DND-41 (cell line): ENCODE results near the gene SLC10A3.

Experiments
- ATAC-seq: fragments of 200-7000 bp; cut with Tn5 transposase; 3 replicates; pipeline ENCODE4 v1.9.1; 2021; ENCODE audit warnings: low read depth; ENCODE audit not compliant: insufficient read depth
- DNase-seq: peaks from one replicate; pipeline ENCODE4 v3.0.0-alpha.2; 2020
- H2AFZ ChIP-seq: 2 replicates; pipeline ENCODE4 v1.6.0; 2012; ENCODE audit warnings: low read depth, low read length
- H3K27ac ChIP-seq: 2 replicates; pipeline ENCODE4 v1.5.1; 2012; ENCODE audit warnings: low read length, inconsistent platforms
- H3K27me3 ChIP-seq: fragments of 200-600 bp; sonication (generic); 2 replicates; pipeline ENCODE4 v1.6.0; 2012; ENCODE audit warnings: low read length, mild to moderate bottlenecking, inconsistent platforms; ENCODE audit not compliant: insufficient read depth, poor library complexity
- H3K36me3 ChIP-seq: 2 replicates; pipeline ENCODE4 v1.5.1; 2012; ENCODE audit warnings: low read length, inconsistent platforms; ENCODE audit not compliant: insufficient read depth
- H3K4me1 ChIP-seq: 2 replicates; pipeline ENCODE4 v1.5.1; 2012; ENCODE audit warnings: mild to moderate bottlenecking, low read length; ENCODE audit not compliant: insufficient read depth
- H3K4me2 ChIP-seq: 2 replicates; pipeline ENCODE4 v1.6.0; 2012; ENCODE audit warnings: mild to moderate bottlenecking, moderate library complexity, low read length, inconsistent platforms; ENCODE audit not compliant: insufficient read depth
- H3K4me3 ChIP-seq, 2 experiments: fragments of 200-600 bp in 1 of 2; shearing (Covaris generic) in 1 of 2; 2 replicates each; pipeline ENCODE4 v1.5.1; 2012 to 2016; ENCODE audit warnings: inconsistent platforms in 2 of 2, low read length in 2 of 2, mild to moderate bottlenecking in 2 of 2, low read depth in 1 of 2, moderate library complexity in 1 of 2
- H3K79me2 ChIP-seq: 2 replicates; pipeline ENCODE4 v1.6.0; 2012; ENCODE audit warnings: low read length, inconsistent platforms; ENCODE audit not compliant: insufficient read depth
- H3K9ac ChIP-seq: 2 replicates; pipeline ENCODE4 v1.6.0; 2012; ENCODE audit warnings: low read depth, mild to moderate bottlenecking, inconsistent platforms, low read length, moderate library complexity
- H3K9me3 ChIP-seq: 2 replicates; pipeline ENCODE4 v1.5.1; 2012; ENCODE audit warnings: low read length, moderate library complexity, mild to moderate bottlenecking, inconsistent platforms; ENCODE audit not compliant: insufficient read depth, severe bottlenecking
- H4K20me1 ChIP-seq: 2 replicates; pipeline ENCODE4 v1.6.0; 2012; ENCODE audit warnings: low read length; ENCODE audit not compliant: insufficient read depth
- CTCF ChIP-seq: IDR thresholded peaks from 2 replicates; pipeline ENCODE4 v1.5.1; 2012; ENCODE audit warnings: borderline replicate concordance, low read length, moderate library complexity, mild to moderate bottlenecking; ENCODE audit not compliant: poor library complexity, severe bottlenecking; ENCODE audit errors: extremely low read depth
- EZH2 ChIP-seq: IDR thresholded peaks from 3 replicates; pipeline ENCODE4 v1.6.1; 2012; ENCODE audit warnings: borderline replicate concordance, low read depth, mild to moderate bottlenecking, moderate library complexity, low read length, inconsistent platforms; ENCODE audit not compliant: severe bottlenecking

The SLC10A3 gene

GRCh38 chrX:154483325-154483724 is 7.1 kb downstream of the SLC10A3 start:
- Histone ChIP-seq H3K4me1 (peaks cover 41% of the 10 kb centered on the region), H3K4me3 (no peak overlapping the region), H4K20me1 (peaks cover 17% of the 10 kb centered on the region), H3K9me3 (no peaks in the 10 kb centered on the region), H3K36me3 (peaks cover 21% of the 10 kb centered on the region), H3K4me2 (no peak overlapping the region; the same call in 1 of the 2 replicates), H2AFZ (no peak overlapping the region), H3K9ac (no peak overlapping the region), H3K79me2 (peaks cover 20% of the 10 kb centered on the region), H3K27me3 (no peaks in the 10 kb centered on the region), H3K27ac (no peak overlapping the region)
- ATAC-seq (no peak), DNase-seq (no peak)
- TF ChIP-seq CTCF (no peak), EZH2 (no peak)

DNA sequence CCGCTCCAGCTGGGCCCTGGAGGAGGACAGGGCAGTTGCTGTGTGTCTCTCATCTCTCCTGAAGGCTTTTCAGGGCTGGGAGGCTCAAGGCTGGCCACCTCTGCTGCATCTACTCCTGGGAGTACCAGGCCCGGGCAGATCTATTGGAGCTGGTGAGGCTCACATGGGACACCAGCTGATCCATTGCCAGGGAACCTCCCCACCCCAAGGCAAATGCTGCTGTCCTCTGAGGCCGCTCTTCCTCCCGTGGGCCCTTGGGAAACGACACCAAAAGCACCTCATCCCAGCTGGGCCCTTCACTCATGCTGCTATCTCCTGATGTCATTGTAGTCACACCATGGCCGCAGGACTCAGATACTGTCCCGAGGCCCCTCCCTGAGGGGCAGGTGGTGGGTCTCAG is 7.6 kb downstream of the SLC10A3 start:
- Histone ChIP-seq H3K27me3 (no peaks in the 10 kb centered on the region), H3K27ac (no peak overlapping the region)
- no peak for ATAC-seq

GRCh38 chrX:154481911-154482601 is 8.4 kb downstream of the SLC10A3 start:
- H3K9me3 ChIP-seq: no peaks in the 10 kb centered on the region
- no peak for ATAC-seq
- no peak for TF ChIP-seq CTCF
- TF ChIP-seq EZH2: no peak
- peaks cover 21% of the 10 kb centered on the region for H3K36me3 ChIP-seq
- H4K20me1 ChIP-seq: peaks cover 17% of the 10 kb centered on the region
- H2AFZ ChIP-seq: no peak overlapping the region
- no peak overlapping the region for H3K4me3 ChIP-seq
- no peak overlapping the region for H3K9ac ChIP-seq
- H3K79me2 ChIP-seq: peaks cover 26% of the 10 kb centered on the region
- H3K4me1 ChIP-seq: peaks cover 45% of the 10 kb centered on the region
- no peak overlapping the region for H3K27ac ChIP-seq
- no peaks in the 10 kb centered on the region for H3K27me3 ChIP-seq
- H3K4me2 ChIP-seq: no peak overlapping the region
- DNase-seq: no peak

More for the DNA sequence above, 7.6 kb downstream of the SLC10A3 start:
- H3K36me3 ChIP-seq: peaks cover 21% of the 10 kb centered on the region
- peaks cover 26% of the 10 kb centered on the region for H3K79me2 ChIP-seq
- H3K4me1 ChIP-seq: peaks cover 45% of the 10 kb centered on the region
- no peak for DNase-seq
- H4K20me1 ChIP-seq: peaks cover 17% of the 10 kb centered on the region
- H3K4me3 ChIP-seq: no peak overlapping the region
- H3K9me3 ChIP-seq: no peaks in the 10 kb centered on the region
- TF ChIP-seq CTCF (no peak), EZH2 (no peak)
- H3K9ac ChIP-seq: no peak overlapping the region
- no peak overlapping the region for H3K4me2 ChIP-seq
- no peak overlapping the region for H2AFZ ChIP-seq
